ENCODE results near the gene MYH11.
A peak's percentile ranks its signal among the peaks of the same experiment; 100 is the strongest.
"Not testable (repeated sequence)": the region's sequence is repeated elsewhere in the genome, so short reads cannot be mapped to it uniquely, and the experiment has no call there.

MYH11 gene

GRCh38 chr16:15714393-15715172 lies 142.2 kb downstream of the MYH11 start:
- DNase-seq (ENCODE audit: low read depth in 2 of 2), result no peak

DNA sequence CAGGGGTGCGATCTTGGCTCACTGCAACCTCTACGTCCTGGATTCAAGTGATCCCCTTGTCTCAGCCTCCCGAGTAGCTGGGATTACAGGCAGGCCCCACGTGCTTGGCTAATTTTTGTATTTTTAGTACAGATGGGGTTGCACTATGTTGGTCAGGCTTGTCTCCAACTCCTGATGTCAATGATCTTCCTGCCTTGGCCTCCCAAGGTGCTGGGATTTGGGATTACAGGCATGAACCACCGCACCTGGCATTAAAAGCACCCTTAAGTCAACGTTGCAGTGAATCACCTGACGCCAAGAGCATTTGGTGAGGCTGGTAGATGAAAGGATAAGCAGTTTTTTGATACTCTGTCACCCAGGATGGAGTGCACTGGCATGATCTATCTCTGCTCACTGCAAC lies 147.8 kb downstream of the MYH11 start:
- no peak for DNase-seq (ENCODE audit: low read depth in 2 of 2)

DNA sequence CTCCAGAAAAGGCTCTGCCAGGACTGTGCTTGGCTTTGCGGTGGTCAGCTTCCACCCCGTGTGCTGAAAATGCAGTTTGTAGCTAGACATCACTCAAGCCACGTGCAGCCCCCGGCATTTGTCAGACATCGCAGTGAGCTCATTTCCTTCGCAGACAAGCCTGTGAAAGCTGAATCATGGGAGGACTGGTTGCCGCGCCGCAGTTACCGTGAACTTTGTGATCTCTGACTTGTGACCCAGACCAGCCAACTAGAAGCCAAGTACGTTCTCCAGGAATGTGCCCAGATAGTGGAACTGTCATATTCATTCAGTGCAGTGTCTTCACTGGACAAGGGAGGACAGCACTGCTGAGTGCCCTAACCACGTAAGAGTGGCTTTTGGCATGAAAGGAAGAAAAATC lies 148.7 kb downstream of the MYH11 start:
- DNase-seq (ENCODE audit: low read depth in 2 of 2), result no peak

DNA sequence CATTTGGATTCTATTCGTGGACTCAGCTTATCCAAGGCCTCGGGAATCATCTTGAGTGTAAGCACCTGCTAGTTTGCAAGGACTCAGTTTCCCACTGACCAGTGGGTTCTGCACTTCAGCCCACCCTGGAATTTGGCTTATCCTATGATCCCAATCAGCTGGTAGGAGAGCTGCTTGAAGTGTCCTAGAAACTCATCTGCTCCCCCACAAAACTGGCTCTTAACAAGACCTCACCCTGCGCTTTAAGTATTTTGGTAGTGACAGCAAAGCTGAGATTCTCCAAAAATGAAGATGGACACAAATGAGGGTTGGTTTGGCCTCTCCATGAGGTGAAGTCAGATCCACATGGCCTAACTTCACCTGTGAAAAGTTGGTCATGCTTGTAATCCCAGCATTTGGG lies 149.5 kb downstream of the MYH11 start:
- no peak for DNase-seq (ENCODE audit: low read depth in 2 of 2)

DNA sequence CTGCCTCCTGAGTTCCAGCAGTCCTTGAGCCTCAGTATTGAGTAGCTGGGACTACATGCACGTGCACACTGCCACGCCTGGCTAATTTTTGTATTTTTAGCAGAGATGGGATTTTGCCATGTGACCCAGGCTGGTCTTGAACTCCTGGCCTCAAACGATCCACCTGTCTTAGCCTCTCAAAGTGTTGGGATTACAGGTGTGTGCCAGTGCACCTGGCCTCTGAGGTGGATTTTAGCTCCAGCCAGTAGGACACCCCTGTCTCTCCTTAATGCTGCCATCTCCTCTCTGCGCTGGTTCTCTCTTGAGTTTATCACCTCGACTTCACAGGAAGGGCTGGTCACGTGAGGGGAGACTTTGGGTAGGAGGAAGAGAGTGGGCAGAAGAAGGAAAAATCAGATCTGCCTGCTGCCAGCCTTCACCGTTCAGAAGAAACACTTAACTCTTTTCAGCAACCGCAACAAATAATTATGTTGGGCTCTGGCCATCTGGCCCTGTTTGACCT lies 151.7 kb downstream of the MYH11 start:
- no peak for DNase-seq (ENCODE audit: low read depth in 2 of 2)

GRCh38 chr16:15704545-15704987 lies 152.3 kb downstream of the MYH11 start:
- DNase-seq (ENCODE audit: low read depth in 2 of 2), result peak; percentile 39 to 72

DNA sequence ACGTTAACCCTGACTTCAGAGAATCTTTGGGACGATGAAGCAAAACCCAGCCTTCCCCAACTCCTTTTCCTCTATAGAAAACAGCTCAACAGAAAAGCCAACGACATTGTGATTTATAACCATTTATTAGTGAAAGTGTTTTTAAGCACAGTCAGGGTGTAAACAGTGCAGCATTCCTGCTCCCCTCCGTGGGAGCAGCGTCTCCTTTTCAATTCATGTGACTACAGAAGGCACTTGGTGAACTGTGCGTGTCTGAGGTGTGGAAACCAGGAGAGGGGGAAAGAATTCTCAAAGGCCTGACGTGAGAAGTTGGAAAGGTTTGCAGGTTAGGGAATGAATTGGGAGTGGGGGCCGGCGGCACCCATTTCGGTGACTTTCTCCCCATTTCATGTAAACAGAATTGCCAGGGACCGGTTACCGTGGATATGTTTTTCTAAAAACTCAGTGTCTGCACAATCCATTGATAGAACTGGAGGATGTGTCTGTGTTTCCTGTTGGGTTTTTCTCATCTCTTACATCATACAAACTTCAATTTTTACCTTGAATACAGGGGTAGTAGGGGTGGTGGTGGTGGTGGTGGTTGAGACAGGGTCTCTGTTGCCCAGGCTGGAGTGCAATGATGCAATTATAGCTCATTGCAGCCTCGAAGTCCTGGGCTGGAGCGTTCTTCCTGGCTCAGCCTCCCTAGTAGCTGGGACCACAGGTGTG lies 153.6 kb downstream of the MYH11 start:
- DNase-seq (ENCODE audit: low read depth in 2 of 2), result no peak

- DNase-seq (ENCODE audit: low read depth in 2 of 2), result no peak
Measured at GRCh38 chr16:15701975-15702970, 154.6 kb downstream of the MYH11 start.

DNA sequence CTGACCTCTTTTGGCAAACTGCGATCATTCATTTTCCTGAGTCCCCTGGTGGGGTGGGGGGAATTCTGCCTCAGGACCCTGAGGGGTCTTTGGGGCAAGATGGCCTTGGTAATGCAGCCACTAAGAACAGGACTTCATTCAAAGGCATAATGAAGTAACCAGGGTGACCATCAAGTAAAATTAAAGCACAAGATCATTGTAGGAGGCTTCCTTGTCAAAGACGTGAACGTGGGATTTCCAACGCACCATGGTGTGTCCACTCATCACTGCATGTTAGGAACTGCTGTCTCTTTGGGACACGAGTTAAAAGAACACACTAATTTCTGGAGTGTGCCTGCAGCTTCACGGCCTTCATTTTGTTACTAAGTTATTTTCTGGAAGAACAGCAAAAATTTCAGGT lies 155.5 kb downstream of the MYH11 start:
- no peak for DNase-seq (ENCODE audit: low read depth in 2 of 2)

DNA sequence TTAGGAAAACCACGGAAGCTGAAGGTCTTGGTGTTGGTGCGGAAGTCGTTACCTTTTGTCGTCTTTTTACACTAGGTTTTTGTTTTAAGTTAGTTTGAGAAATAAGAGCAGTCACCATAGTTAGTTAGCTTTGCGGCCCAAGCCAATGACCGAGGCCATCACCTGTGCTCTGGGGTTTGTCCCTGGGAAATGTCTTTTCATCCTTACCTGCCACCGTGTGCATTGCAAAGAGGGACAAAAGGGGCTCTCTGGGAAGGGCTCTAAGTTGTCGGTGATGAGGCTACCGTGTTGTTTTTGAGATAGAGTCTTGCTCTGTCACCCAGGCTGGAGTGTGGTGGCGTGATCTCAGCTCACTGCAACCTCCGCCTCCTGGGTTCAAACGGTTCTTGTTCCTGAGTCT lies 157.0 kb downstream of the MYH11 start:
- no peak for DNase-seq (ENCODE audit: low read depth in 2 of 2)

DNA sequence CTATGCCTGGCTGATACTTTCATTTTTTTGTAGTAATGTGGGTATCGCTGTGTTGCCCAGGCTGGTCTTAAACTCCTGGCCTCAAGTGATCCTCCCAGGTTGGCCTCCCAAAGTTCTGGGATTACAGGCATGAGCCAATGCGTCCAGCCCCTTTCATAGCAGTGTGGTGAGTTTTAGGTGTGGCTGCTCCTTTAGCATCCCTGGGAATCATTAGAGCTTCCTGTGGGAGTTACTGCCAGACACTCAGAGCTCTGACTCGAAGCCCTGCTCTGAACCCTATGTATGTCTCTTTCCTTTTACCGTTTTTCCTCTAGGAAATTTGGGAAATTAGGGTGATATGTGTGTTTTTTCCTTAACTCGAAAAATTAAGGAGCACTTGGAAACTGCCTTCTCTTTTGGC lies 162.3 kb downstream of the MYH11 start:
- no peak for DNase-seq (ENCODE audit: low read depth in 2 of 2)

- not testable (repeated sequence) for DNase-seq (ENCODE audit: low read depth in 2 of 2)
Measured at GRCh38 chr16:15692508-15692907, 164.3 kb downstream of the MYH11 start.

GRCh38 chr16:15691046-15691445 lies 165.8 kb downstream of the MYH11 start:
- no peak for DNase-seq (ENCODE audit: low read depth in 2 of 2)

DNA sequence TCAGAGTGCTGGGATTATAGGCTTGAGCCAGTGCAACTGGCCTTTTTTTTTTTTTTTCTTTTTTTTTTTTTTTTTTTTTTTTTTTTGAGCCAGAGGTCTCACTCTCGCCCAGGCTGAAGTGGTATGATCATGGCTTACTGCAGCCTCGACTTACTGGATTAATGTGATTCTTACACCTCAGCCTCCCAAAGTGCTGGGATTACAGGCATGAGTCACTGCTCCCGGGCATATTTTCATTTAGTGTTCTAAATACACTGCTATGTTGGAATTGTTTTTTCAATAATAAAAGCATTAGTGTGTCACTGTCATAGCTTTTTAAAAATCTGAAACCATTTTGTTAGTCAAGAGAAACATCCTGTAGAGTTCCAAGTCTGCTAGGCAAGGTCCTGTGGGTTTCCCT lies 166.5 kb downstream of the MYH11 start:
- DNase-seq (ENCODE audit: low read depth in 2 of 2), result no peak

DNA sequence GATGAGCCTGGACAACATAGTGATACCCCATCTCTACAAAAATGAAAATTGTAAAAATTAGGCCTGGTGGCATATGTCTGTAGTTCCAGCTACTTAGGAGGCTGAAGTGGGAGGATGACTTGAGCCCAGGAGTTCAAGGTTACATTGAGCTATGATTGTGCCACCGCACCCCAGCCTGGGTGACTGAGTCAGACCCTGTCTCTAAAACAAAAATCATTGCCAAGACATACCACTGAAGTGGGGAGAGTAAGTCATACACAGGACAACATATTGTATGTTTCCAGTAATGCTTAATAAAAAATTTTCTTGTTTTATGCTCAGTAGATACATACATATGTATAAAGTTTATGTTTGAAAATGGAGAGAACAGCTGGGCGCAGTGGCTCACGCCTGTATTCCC lies 167.5 kb downstream of the MYH11 start:
- DNase-seq (ENCODE audit: low read depth in 2 of 2), result no peak

- DNase-seq (ENCODE audit: low read depth in 2 of 2), result no peak
Measured at GRCh38 chr16:15686287-15686686, 170.5 kb downstream of the MYH11 start.

DNA sequence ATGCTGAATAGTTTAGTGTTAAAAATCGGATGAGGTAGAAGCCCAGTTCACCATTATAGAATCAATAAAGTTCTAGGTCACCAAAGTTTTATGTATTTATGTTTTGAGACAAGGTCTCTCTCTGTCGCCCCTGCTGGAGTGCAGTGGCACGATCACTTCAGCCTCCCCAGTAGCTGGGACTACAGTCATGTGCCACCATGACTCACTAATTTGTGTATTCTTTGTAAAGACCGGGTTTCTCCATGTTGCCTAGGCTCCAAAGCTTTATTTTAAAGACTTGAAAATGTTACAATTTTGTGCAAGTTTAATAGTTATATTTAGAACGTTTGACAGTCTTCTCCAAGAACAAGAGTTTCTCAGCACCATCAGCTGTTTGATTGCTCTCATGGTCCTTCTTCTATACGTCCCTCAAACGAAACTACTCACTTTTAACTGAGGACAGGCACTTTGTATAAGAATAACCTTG lies 174.7 kb downstream of the MYH11 start:
- DNase-seq (ENCODE audit: low read depth in 2 of 2), result peak in 1 of 2 donors; percentile 5

GRCh38 chr16:15677447-15677846 lies 179.4 kb downstream of the MYH11 start:
- no peak for DNase-seq (ENCODE audit: low read depth in 2 of 2)

- no peak for DNase-seq (ENCODE audit: low read depth in 2 of 2)
Measured at GRCh38 chr16:15676506-15676905, 180.3 kb downstream of the MYH11 start.

- no peak for DNase-seq (ENCODE audit: low read depth in 2 of 2)
Measured at GRCh38 chr16:15674571-15674970, 182.3 kb downstream of the MYH11 start.

DNA sequence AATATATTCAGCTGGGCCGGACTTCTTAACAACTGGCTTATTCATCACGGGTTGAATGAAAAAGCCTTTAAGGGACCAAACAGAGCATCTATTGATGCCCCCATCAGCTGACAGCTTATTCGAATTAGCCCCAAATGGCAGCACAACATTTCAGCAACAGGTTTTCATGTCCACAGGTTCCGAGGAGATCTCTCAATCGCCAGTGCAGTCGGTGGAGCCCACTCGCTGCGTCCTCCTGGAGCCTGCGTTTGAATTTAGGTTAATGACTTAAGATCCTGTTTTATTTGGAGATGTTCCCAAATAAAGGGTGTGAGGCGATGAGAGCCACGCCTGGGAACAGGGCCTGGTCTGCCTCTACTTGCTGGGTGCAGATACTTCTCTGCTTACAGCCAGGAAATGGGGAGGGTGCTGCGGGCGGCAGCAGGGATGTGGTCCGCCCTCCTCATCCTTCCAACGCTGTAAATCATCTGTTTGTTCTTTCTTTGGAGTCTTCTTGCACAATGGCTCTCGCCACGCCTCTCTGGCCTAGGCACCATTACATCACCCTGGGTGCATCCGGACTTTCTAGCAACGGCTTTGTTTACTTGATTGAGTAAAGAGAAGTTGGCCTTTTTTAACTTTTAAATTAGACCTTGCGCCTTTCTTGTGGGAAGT lies 184.2 kb downstream of the MYH11 start:
- DNase-seq (ENCODE audit: low read depth in 2 of 2), result peak; percentile 32

Data from stimulated activated CD8-positive, alpha-beta memory T cell treated with anti-CD3 and anti-CD28 coated beads, Interleukin-7, amount 100 ng/mL, for 1 hour (primary cell).